Endothelial cell of umbilical vein (primary cell): ENCODE results near the gene WAS. TPM values are rescaled to one million over a fixed set of nuclear protein-coding genes. Genes with fewer than 3 reads are reported as not detected.
"Not testable (repeated sequence)": the region's sequence is repeated elsewhere in the genome, so short reads cannot be mapped to it uniquely, and the experiment has no call there.

Source experiments
- BruUV-seq: library from RNA; stranded (reverse); fragments of 400-500 nt; replicated peaks from 2 replicates; lab custom pipeline; 2021; lab: Mats Ljungman, UMichigan
- CTCF ChIA-PET: fragments of 300-600, 350-600 bp; sonication (Branson Sonifier 250); formaldehyde crosslinking; loops from one replicate; lab custom pipeline; 2021; ENCODE audit warnings: antibody characterized with exemption, inconsistent platforms; lab: Charles Lee
- POLR2A ChIA-PET: fragments of 300-600, 350-600 bp; sonication (Branson Sonifier 250); formaldehyde crosslinking; loops from one replicate; lab custom pipeline; 2021; ENCODE audit warnings: antibody characterized with exemption, inconsistent platforms; lab: Charles Lee
- DNase-seq: peaks from one replicate; pipeline ENCODE4 v3.0.0-alpha.2; 2011; ENCODE audit warnings: low read depth, low spot score
- FAIRE-seq: peaks from 2 replicates; lab custom pipeline; 2011; peaks lifted over from hg19 to GRCh38; lab: Jason Lieb, UNC
- H2AFZ ChIP-seq: 2 replicates; pipeline ENCODE4 v1.6.0; 2012; ENCODE audit warnings: low read depth, low read length, control low read depth, inconsistent platforms
- H3K27ac ChIP-seq: 2 replicates; pipeline ENCODE4 v1.5.1; 2011; ENCODE audit warnings: low read depth, mild to moderate bottlenecking, control low read depth, low read length, moderate library complexity; ENCODE audit not compliant: insufficient read depth
- H3K27me3 ChIP-seq, 2 experiments: 2 replicates each; pipeline versions ENCODE4 v1.6.0 to v1.6.1; 2011; ENCODE audit warnings: low read length in 2 of 2, mixed read lengths in 1 of 2; ENCODE audit not compliant: control insufficient read depth in 2 of 2, insufficient read depth in 2 of 2
- H3K36me3 ChIP-seq, 2 experiments: 2 replicates in 1 of 2; 3 replicates in 1 of 2; pipeline ENCODE4 v1.5.1; 2011; ENCODE audit warnings: low read length in 2 of 2, mild to moderate bottlenecking in 1 of 2, moderate library complexity in 1 of 2; ENCODE audit not compliant: control insufficient read depth in 2 of 2, insufficient read depth in 2 of 2; ENCODE audit errors: extremely low read depth in 1 of 2
- H3K4me1 ChIP-seq: 3 replicates; pipeline ENCODE4 v1.5.1; 2011; ENCODE audit warnings: mild to moderate bottlenecking, low read length; ENCODE audit not compliant: control insufficient read depth, insufficient read depth; ENCODE audit errors: extremely low read depth
- H3K4me2 ChIP-seq: 2 replicates; pipeline ENCODE4 v1.6.1; 2011; ENCODE audit warnings: low read length, control low read depth, mixed read lengths; ENCODE audit not compliant: insufficient read depth
- H3K4me3 ChIP-seq, 3 experiments: fragments of 200-600 bp in 1 of 3; sonication (generic), shearing (Covaris generic) in 1 of 3; replicated peaks in 1 of 3; 2 replicates each; pipeline ENCODE4 v1.5.1; 2011 to 2016; ENCODE audit warnings: control low read depth in 3 of 3, low read length in 3 of 3, mild to moderate bottlenecking in 2 of 3, inconsistent platforms in 1 of 3, low read depth in 1 of 3, moderate library complexity in 1 of 3; ENCODE audit not compliant: insufficient read depth in 1 of 3
- H3K79me2 ChIP-seq: 2 replicates; pipeline ENCODE4 v1.6.0; 2012; ENCODE audit warnings: low read length, inconsistent platforms; ENCODE audit not compliant: control insufficient read depth, insufficient read depth
- H3K9ac ChIP-seq: replicated peaks from 2 replicates; pipeline ENCODE3; 2011; ENCODE audit warnings: low read length, control low read depth; ENCODE audit not compliant: insufficient read depth; ENCODE audit errors: extremely low read depth
- H3K9me1 ChIP-seq: replicated peaks from 3 replicates; pipeline ENCODE4 v1.6.0; 2011; ENCODE audit warnings: mild to moderate bottlenecking, low read length; ENCODE audit not compliant: control insufficient read depth, insufficient read depth; ENCODE audit errors: extremely low read depth
- H3K9me3 ChIP-seq: replicated peaks from 2 replicates; pipeline ENCODE4 v1.5.1; 2012; ENCODE audit warnings: low read length, inconsistent platforms; ENCODE audit not compliant: control insufficient read depth, insufficient read depth
- H4K20me1 ChIP-seq: replicated peaks from 2 replicates; pipeline ENCODE3; 2011; ENCODE audit warnings: mild to moderate bottlenecking, low read length; ENCODE audit not compliant: control insufficient read depth, insufficient read depth; ENCODE audit errors: extremely low read depth
- FOS ChIP-seq: IDR thresholded peaks from 2 replicates; pipeline ENCODE4 v1.6.1; 2011; ENCODE audit warnings: mild to moderate bottlenecking, low read length, moderate library complexity, borderline replicate concordance; ENCODE audit not compliant: insufficient read depth
- JUN ChIP-seq: IDR thresholded peaks from 2 replicates; pipeline ENCODE4 v1.6.1; 2011; ENCODE audit warnings: borderline replicate concordance, low read depth; ENCODE audit not compliant: insufficient read length, insufficient read depth
- dilution Hi-C: fragments of 300-500 bp; cut with MboI; formaldehyde crosslinking; loops from one replicate; pipeline ENCODE4 v1.15.0; 2019; ENCODE audit warnings: low sequenced_read_pairs; ENCODE audit not compliant: extremely low pct_ligation_motif_present
- intact Hi-C: fragments of 100-400 bp; cut with micrococcal nuclease; formaldehyde crosslinking; loops from one replicate; pipeline ENCODE4 v1.10.0; 2022
- polyA plus RNA-seq, 4 experiments: library from polyadenylated mRNA; depleted of rRNA in 3 of 4; stranded (reverse) in 3 of 4; unstranded in 1 of 4; fragments of >200 nt; gene quantifications; 2 replicates each; pipeline versions ENCODE4 v1.2.1 to v1.2.3, GENCODE V29; 2011 to 2012; ENCODE audit warnings: missing spikeins in 1 of 4
- total RNA-seq: library from RNA; stranded (reverse); gene quantifications from 2 replicates; pipeline ENCODE4 v1.2.3, GENCODE V29; 2021

Gene WAS
- total and polyA plus RNA-seq, 2 donors (not counting 3 experiments of a cell fraction or from before 2014, with no cell fraction given) = 0.73 TPM; not detected in 1

DNA sequence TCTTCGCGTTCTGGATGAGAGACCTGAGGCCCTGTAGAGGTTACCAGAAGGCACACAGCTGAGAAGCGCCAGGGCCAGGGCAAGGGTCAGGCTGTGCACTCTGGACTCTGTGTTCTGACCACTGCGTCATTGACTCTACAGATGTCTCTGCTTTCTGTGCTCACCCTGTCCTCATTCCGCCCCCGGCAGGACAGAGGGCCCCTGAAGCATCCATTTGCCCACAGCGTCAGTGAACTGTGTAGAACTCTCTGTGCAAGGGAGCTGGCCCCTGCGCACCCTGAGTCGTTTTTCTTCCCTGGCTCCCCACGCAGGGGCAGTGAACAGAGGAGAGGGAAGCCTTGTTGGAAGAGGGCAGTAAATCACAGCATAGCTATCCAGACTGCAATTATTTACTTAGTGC, 6.1 kb upstream of the WAS start:
- Histone ChIP-seq H3K4me3 (no peak overlapping the region), H3K9me1 (no peaks in the 10 kb centered on the region), H3K4me2 (peak overlapping the region; percentile 52), H3K27ac (no peak overlapping the region), H3K27me3 (no peaks in the 10 kb centered on the region), H2AFZ (no peak overlapping the region), H4K20me1 (no peaks in the 10 kb centered on the region), H3K9me3 (no peaks in the 10 kb centered on the region), H3K79me2 (no peaks in the 10 kb centered on the region), H3K4me1 (no peaks in the 10 kb centered on the region), H3K9ac (no peak overlapping the region), H3K36me3 (no peaks in the 10 kb centered on the region)
- FAIRE-seq (no peak), DNase-seq (no peak)
- POLR2A ChIA-PET = no interaction called here
- intact Hi-C loops = loop anchor here (2.0 to 5.0 kb wide), 3 partner anchors 19 to 200 kb away; partner anchors contain the start of genes FTSJ1 and SUV39H1
- dilution Hi-C loops = no loop called here
- no TSS peak for BruUV-seq
- CTCF ChIA-PET = no interaction called here
- TF ChIP-seq JUN = no peak
- TF ChIP-seq FOS = no peak

- not testable (repeated sequence) for BruUV-seq
Measured at GRCh38 chrX:48680467-48680866, 3.1 kb upstream of the WAS start.

DNA sequence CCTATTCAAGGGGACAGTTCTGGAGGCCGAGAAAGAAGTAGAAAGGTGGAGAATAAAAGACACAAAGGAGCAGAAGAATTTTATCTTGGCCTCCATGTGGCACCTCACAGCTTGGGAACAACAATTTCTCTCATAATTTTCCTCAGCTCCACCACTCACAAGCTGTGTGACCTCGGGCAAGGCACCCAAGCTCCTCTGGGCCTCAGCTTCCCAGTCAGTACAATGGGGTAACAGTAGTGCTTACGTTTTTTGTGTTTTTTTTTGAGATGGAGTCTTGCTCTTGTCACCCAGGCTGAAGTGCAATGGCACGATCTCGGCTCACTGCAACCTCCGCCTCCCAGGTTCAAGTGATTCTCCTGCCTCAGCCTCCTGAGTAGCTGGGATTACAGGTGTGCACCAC, 2.7 kb upstream of the WAS start:
- H3K9ac ChIP-seq, H2AFZ ChIP-seq, BruUV-seq, H3K79me2 ChIP-seq, H3K36me3 ChIP-seq, DNase-seq, FAIRE-seq, intact Hi-C loops, H3K27ac ChIP-seq, H4K20me1 ChIP-seq, H3K4me2 ChIP-seq, H3K9me3 ChIP-seq, POLR2A ChIA-PET, dilution Hi-C loops, H3K4me1 ChIP-seq, H3K9me1 ChIP-seq, H3K4me3 ChIP-seq, CTCF ChIA-PET, H3K27me3 ChIP-seq: not testable (repeated sequence)

More at GRCh38 chrX:48680467-48680866, 3.1 kb upstream of the WAS start:
- POLR2A ChIA-PET, dilution Hi-C loops, H3K4me2 ChIP-seq, H3K36me3 ChIP-seq, H3K27ac ChIP-seq, CTCF ChIA-PET, H3K9me1 ChIP-seq, H4K20me1 ChIP-seq, DNase-seq, H3K9ac ChIP-seq, H3K9me3 ChIP-seq, H3K4me1 ChIP-seq, FAIRE-seq, H3K79me2 ChIP-seq, H3K27me3 ChIP-seq, H3K4me3 ChIP-seq, intact Hi-C loops, H2AFZ ChIP-seq: not testable (repeated sequence)
